HCT116 (cell line): Measurements from ENCODE around the gene CDH10. TPM values are rescaled to one million over a fixed set of nuclear protein-coding genes. Genes with fewer than 3 reads are reported as not detected.

Experiments
- ATAC-seq: fragments of 200-7000 bp; cut with Tn5 transposase; 2 replicates; pipeline ENCODE4 v1.9.1; 2020; ENCODE audit warnings: mild to moderate bottlenecking, moderate library complexity
- BruUV-seq: library from RNA; stranded (reverse); fragments of 400-500 nt; replicated peaks from 2 replicates; lab custom pipeline; 2021; lab: Mats Ljungman, UMichigan
- CTCF ChIA-PET: fragments of 300-600 bp; sonication (Branson Sonifier 250); formaldehyde crosslinking; loops from one replicate; lab custom pipeline; 2021; ENCODE audit warnings: antibody characterized with exemption; lab: Charles Lee
- POLR2A ChIA-PET: fragments of 300-600, 350-600 bp; sonication (Branson Sonifier 250); formaldehyde crosslinking; loops from one replicate; lab custom pipeline; 2021; ENCODE audit warnings: antibody characterized with exemption; lab: Charles Lee
- RAD21 ChIA-PET, 2 experiments: fragments of 300-600 bp; sonication (Branson Sonifier 250); formaldehyde crosslinking; loops; one replicate each; lab custom pipeline; 2023; ENCODE audit warnings: low total read pairs in 2 of 2; ENCODE audit not compliant: uncharacterized antibody in 2 of 2, unreplicated experiment in 2 of 2, low non-redundant PET in 1 of 2; lab: Charles Lee
- DNase-seq: peaks from one replicate; pipeline ENCODE4 v3.0.0-alpha.2; 2010; ENCODE audit warnings: low read depth, low spot score
- H2AFZ ChIP-seq: fragments of 200-600 bp; shearing (Covaris generic), sonication (generic); 2 replicates; pipeline ENCODE4 v1.6.1; 2017; ENCODE audit warnings: low read depth, mixed run types, mixed read lengths, antibody characterized with exemption, low read length; ENCODE audit not compliant: poor library complexity, severe bottlenecking
- H3K27ac ChIP-seq: 2 replicates; pipeline ENCODE4 v1.5.1; 2012; ENCODE audit warnings: low read depth, low read length
- H3K27me3 ChIP-seq: fragments of 200-600 bp; sonication (generic); 2 replicates; pipeline ENCODE4 v1.6.1; 2016; ENCODE audit warnings: mixed run types, low read length, mixed read lengths; ENCODE audit not compliant: insufficient read depth
- H3K36me3 ChIP-seq, 2 experiments: fragments of 200-500 bp in 1 of 2; fragments of 200-600 bp in 1 of 2; sonication (Bioruptor generic) in 1 of 2; sonication (generic) in 1 of 2; 2 replicates each; pipeline versions ENCODE4 v1.5.1 to v1.6.1; 2014 to 2016; ENCODE audit warnings: low read length in 2 of 2, inconsistent platforms in 1 of 2, mixed read lengths in 1 of 2, mixed run types in 1 of 2; ENCODE audit not compliant: insufficient read depth in 2 of 2, control insufficient read depth in 1 of 2
- H3K4me1 ChIP-seq, 2 experiments: fragments of 200-600 bp in 1 of 2; sonication (generic) in 1 of 2; 2 replicates each; pipeline versions ENCODE4 v1.5.1 to v1.6.1; 2012 to 2017; ENCODE audit warnings: low read length in 2 of 2, inconsistent platforms in 1 of 2, mild to moderate bottlenecking in 1 of 2, mixed read lengths in 1 of 2, mixed run types in 1 of 2, moderate library complexity in 1 of 2; ENCODE audit not compliant: insufficient read depth in 2 of 2, control insufficient read depth in 1 of 2
- H3K4me2 ChIP-seq: fragments of 200-600 bp; sonication (generic); 2 replicates; pipeline ENCODE4 v1.6.1; 2017; ENCODE audit warnings: mixed run types, low read length, mixed read lengths
- H3K4me3 ChIP-seq, 2 experiments: fragments of 200-600 bp in 1 of 2; sonication (generic) in 1 of 2; replicated peaks in 1 of 2; 2 replicates each; pipeline ENCODE4 v1.5.1; 2011 to 2016; ENCODE audit warnings: low read length in 2 of 2, control low read depth in 1 of 2, low read depth in 1 of 2, mild to moderate bottlenecking in 1 of 2, mixed read lengths in 1 of 2, mixed run types in 1 of 2
- H3K79me2 ChIP-seq: fragments of 200-600 bp; sonication (generic); 2 replicates; pipeline ENCODE4 v1.6.1; 2017; ENCODE audit warnings: mild to moderate bottlenecking, mixed run types, low read length, moderate library complexity, mixed read lengths; ENCODE audit not compliant: insufficient read depth
- H3K9ac ChIP-seq: fragments of 200-600 bp; sonication (generic); 2 replicates; pipeline ENCODE4 v1.6.1; 2016; ENCODE audit warnings: low read length, mixed read lengths
- H3K9me2 ChIP-seq: fragments of 200-600 bp; sonication (generic), shearing (Covaris generic); 2 replicates; pipeline ENCODE4 v1.6.1; 2017; ENCODE audit warnings: mixed run types, mild to moderate bottlenecking, moderate library complexity; ENCODE audit not compliant: insufficient read depth
- H3K9me3 ChIP-seq, 2 experiments: fragments of 200-500 bp in 1 of 2; fragments of 200-600 bp in 1 of 2; sonication (Bioruptor generic) in 1 of 2; sonication (generic) in 1 of 2; 2 replicates each; pipeline ENCODE4 v1.6.1; 2014 to 2017; ENCODE audit warnings: low read length in 2 of 2, mixed read lengths in 2 of 2, inconsistent platforms in 1 of 2, low read depth in 1 of 2, mild to moderate bottlenecking in 1 of 2, mixed run types in 1 of 2, moderate library complexity in 1 of 2; ENCODE audit not compliant: control insufficient read depth in 1 of 2, insufficient read depth in 1 of 2
- H4K20me1 ChIP-seq: fragments of 200-600 bp; sonication (generic), shearing (Covaris generic); 2 replicates; pipeline ENCODE4 v1.6.1; 2017; ENCODE audit warnings: mixed run types, mild to moderate bottlenecking, moderate library complexity; ENCODE audit not compliant: insufficient read depth
- FOSL1 ChIP-seq: IDR thresholded peaks from 2 replicates; pipeline ENCODE4 v1.6.1; 2012; ENCODE audit warnings: low read depth
- POLR2A ChIP-seq: IDR thresholded peaks from 2 replicates; pipeline ENCODE4 v1.7.0; 2011; ENCODE audit warnings: borderline replicate concordance; ENCODE audit not compliant: insufficient read depth, insufficient read length; ENCODE audit errors: extremely low read depth
- POLR2AphosphoS5 ChIP-seq: IDR thresholded peaks from 2 replicates; pipeline ENCODE4 v1.6.1; 2011; ENCODE audit warnings: mild to moderate bottlenecking, low read depth, low read length, moderate library complexity
- RAD21 ChIP-seq: IDR thresholded peaks from 2 replicates; pipeline ENCODE4 v1.6.1; 2012; ENCODE audit warnings: low read depth, mild to moderate bottlenecking
- SIN3A ChIP-seq: IDR thresholded peaks from 2 replicates; pipeline ENCODE4 v1.6.1; 2012; ENCODE audit warnings: low read depth
- SRF ChIP-seq: IDR thresholded peaks from 2 replicates; pipeline ENCODE4 v1.6.1; 2012; ENCODE audit warnings: low read depth
- TCF7L2 ChIP-seq: IDR thresholded peaks from 2 replicates; pipeline ENCODE4 v1.7.0; 2011; ENCODE audit warnings: borderline replicate concordance, inconsistent platforms; ENCODE audit not compliant: insufficient read depth, insufficient read length; ENCODE audit errors: extremely low read depth
- ZBTB33 ChIP-seq: IDR thresholded peaks from 2 replicates; pipeline ENCODE4 v1.6.1; 2011; ENCODE audit warnings: mild to moderate bottlenecking, low read length, moderate library complexity; ENCODE audit not compliant: insufficient replicate concordance; ENCODE audit errors: extremely low read depth
- ZFX ChIP-seq: fragments of 450-650 bp; IDR thresholded peaks from 2 replicates; pipeline ENCODE4 v1.6.1; 2017
- ZNF274 ChIP-seq: fragments of 200-500 bp; sonication (Bioruptor generic); IDR thresholded peaks from 2 replicates; pipeline ENCODE4 v1.6.1; 2014; ENCODE audit warnings: mild to moderate bottlenecking, low read depth, low read length, inconsistent platforms
- intact Hi-C: fragments of 100-400 bp; cut with micrococcal nuclease; formaldehyde crosslinking; loops from 2 replicates; pipeline ENCODE4 v1.10.0; 2022
- total RNA-seq: library from RNA; stranded (reverse); gene quantifications from one replicate; pipeline ENCODE4 v1.2.1, GENCODE V29; 2021; ENCODE audit not compliant: unreplicated experiment

Gene CDH10
- total RNA-seq, 1 experiment from 2014 or later, result not detected

GRCh38 chr5:24602188-24602587 is 42.6 kb downstream of the CDH10 start:
- DNase-seq (no peak), ATAC-seq (no peak)
- ChIA-PET POLR2A (no interaction called here), CTCF (no interaction called here), RAD21 (no interaction called here)
- Histone ChIP-seq H3K79me2 (no peaks in the 10 kb centered on the region), H3K27ac (no peak overlapping the region), H4K20me1 (no peaks in the 10 kb centered on the region), H3K36me3 (no peaks in the 10 kb centered on the region), H3K4me1 (no peaks in the 10 kb centered on the region), H3K27me3 (no peaks in the 10 kb centered on the region), H3K4me3 (no peak overlapping the region), H3K9ac (no peak overlapping the region), H2AFZ (no peak overlapping the region), H3K4me2 (no peak overlapping the region), H3K9me2 (no peaks in the 10 kb centered on the region), H3K9me3 (peaks cover 14 to 36% of the 10 kb centered on the region in 2 experiments; a peak in 2 of 4 replicates)
- intact Hi-C loops, result no loop called here
- no peak for TF ChIP-seq ZNF274
- TF ChIP-seq SRF, result no peak
- TF ChIP-seq RAD21, result no peak
- TF ChIP-seq FOSL1, result no peak
- TF ChIP-seq ZFX, result no peak
- no peak for TF ChIP-seq POLR2A
- TF ChIP-seq TCF7L2, result no peak
- no peak for TF ChIP-seq POLR2AphosphoS5
- no peak for TF ChIP-seq ZBTB33
- TF ChIP-seq SIN3A, result no peak
- no TSS peak for BruUV-seq
